HL-60/S4 treated with phorbol 12-myristate 13-acetate at 8.2 ng/mL for 4 days and 3 days (cell line): Measurements from ENCODE around the gene FAT1.

Source experiments
- in situ Hi-C: fragments of 300-500 bp; cut with MboI; formaldehyde crosslinking; loops from 2 replicates; pipeline ENCODE4 v1.15.0; 2022; ENCODE audit warnings: low sequenced_read_pairs

The FAT1 gene

GRCh38 chr4:186627226-186627865, 96.3 kb downstream of the FAT1 start:
- in situ Hi-C loops, result no loop called here

- in situ Hi-C loops, result no loop called here
Observed at GRCh38 chr4:186624951-186625350, 98.7 kb downstream of the FAT1 start.

- in situ Hi-C loops, result no loop called here
Observed at GRCh38 chr4:186623546-186623945, 100.1 kb downstream of the FAT1 start.

- in situ Hi-C loops, result no loop called here
Observed at GRCh38 chr4:186622788-186623464, 100.7 kb downstream of the FAT1 start.

- in situ Hi-C loops, result no loop called here
Observed at GRCh38 chr4:186621959-186622553, 101.6 kb downstream of the FAT1 start.

GRCh38 chr4:186619088-186619487, 104.6 kb downstream of the FAT1 start:
- in situ Hi-C loops, result no loop called here

- in situ Hi-C loops, result no loop called here
Observed at GRCh38 chr4:186617921-186618320, 105.7 kb downstream of the FAT1 start.

GRCh38 chr4:186607490-186607889, 116.2 kb downstream of the FAT1 start:
- in situ Hi-C loops, result no loop called here

GRCh38 chr4:186606591-186606992, 117.1 kb downstream of the FAT1 start:
- in situ Hi-C loops, result no loop called here

GRCh38 chr4:186605261-186605865, 118.3 kb downstream of the FAT1 start:
- in situ Hi-C loops, result no loop called here

GRCh38 chr4:186604124-186604807, 119.4 kb downstream of the FAT1 start:
- in situ Hi-C loops, result no loop called here

GRCh38 chr4:186602978-186603377, 120.7 kb downstream of the FAT1 start:
- in situ Hi-C loops, result no loop called here

GRCh38 chr4:186599483-186599882, 124.2 kb downstream of the FAT1 start:
- in situ Hi-C loops, result no loop called here

- in situ Hi-C loops, result no loop called here
Observed at GRCh38 chr4:186598686-186599085, 125.0 kb downstream of the FAT1 start.

- in situ Hi-C loops, result no loop called here
Observed at GRCh38 chr4:186596850-186597390, 126.7 kb downstream of the FAT1 start.

- in situ Hi-C loops, result no loop called here
Observed at GRCh38 chr4:186596346-186596745, 127.3 kb downstream of the FAT1 start.

- in situ Hi-C loops, result no loop called here
Observed at GRCh38 chr4:186593587-186593973, 130.1 kb downstream of the FAT1 start.

- in situ Hi-C loops, result no loop called here
Observed at GRCh38 chr4:186592966-186593586, 130.6 kb downstream of the FAT1 start.

GRCh38 chr4:186592445-186592844, 131.2 kb downstream of the FAT1 start:
- in situ Hi-C loops, result no loop called here

GRCh38 chr4:186591651-186592050, 132.0 kb downstream of the FAT1 start:
- in situ Hi-C loops, result no loop called here

GRCh38 chr4:186588503-186588902, 135.2 kb downstream of the FAT1 start:
- in situ Hi-C loops, result no loop called here
